Effector memory CD8-positive, alpha-beta T cell (primary cell): ENCODE measurements around the gene PLA2G4A.

Experiments
- ATAC-seq: fragments of 150-1000 bp; cut with Tn5 transposase; replicated peaks from 2 replicates; pipeline ENCODE4 v1.10.0; 2021; ENCODE audit warnings: mild to moderate bottlenecking, moderate library complexity
- DNase-seq, 3 experiments: peaks; one replicate each; pipeline ENCODE4 v3.0.0; 2021
- H3K27ac Mint-ChIP-seq, 2 donors: one replicate each; pipeline ENCODE4 v1.8.0; 2022; ENCODE audit warnings: mild to moderate bottlenecking in 2 of 2, mixed read lengths in 2 of 2, moderate library complexity in 2 of 2
- H3K27me3 Mint-ChIP-seq, 2 donors: one replicate each; pipeline ENCODE4 v1.8.0; 2022; ENCODE audit warnings: mixed read lengths in 2 of 2
- H3K36me3 Mint-ChIP-seq: one replicate; pipeline ENCODE4 v1.8.0; 2022; ENCODE audit warnings: mild to moderate bottlenecking, moderate library complexity, mixed read lengths; ENCODE audit not compliant: insufficient read depth
- H3K4me1 Mint-ChIP-seq, 2 donors: one replicate each; pipeline ENCODE4 v1.8.0; 2022; ENCODE audit warnings: low read depth in 2 of 2, mixed read lengths in 2 of 2
- H3K4me3 Mint-ChIP-seq, 2 donors: one replicate each; pipeline ENCODE4 v1.8.0; 2022; ENCODE audit warnings: mild to moderate bottlenecking in 2 of 2, mixed read lengths in 2 of 2, moderate library complexity in 2 of 2
- H3K9me3 Mint-ChIP-seq, 2 donors: one replicate each; pipeline ENCODE4 v1.8.0; 2022; ENCODE audit warnings: mixed read lengths in 2 of 2

The PLA2G4A gene

GRCh38 chr1:186869526-186870228 is 40.9 kb downstream of the PLA2G4A start:
- DNase-seq (no peak), ATAC-seq (no peak)
- no peaks in the 10 kb centered on the region for H3K27me3 Mint-ChIP-seq
- H3K9me3 Mint-ChIP-seq = peaks cover 0 to 8% of the 10 kb centered on the region in 2 donors
- no peak overlapping the region for H3K4me3 Mint-ChIP-seq
- no peaks in the 10 kb centered on the region for H3K4me1 Mint-ChIP-seq
- H3K36me3 Mint-ChIP-seq = no peaks in the 10 kb centered on the region
- H3K27ac Mint-ChIP-seq = no peak overlapping the region

GRCh38 chr1:186871784-186872183 is 43.0 kb downstream of the PLA2G4A start:
- no peak overlapping the region for H3K4me3 Mint-ChIP-seq
- peaks cover 0 to 8% of the 10 kb centered on the region in 2 donors for H3K9me3 Mint-ChIP-seq
- H3K4me1 Mint-ChIP-seq = no peaks in the 10 kb centered on the region
- no peaks in the 10 kb centered on the region for H3K27me3 Mint-ChIP-seq
- ATAC-seq (no peak), DNase-seq (no peak)
- no peak overlapping the region for H3K27ac Mint-ChIP-seq
- no peaks in the 10 kb centered on the region for H3K36me3 Mint-ChIP-seq

GRCh38 chr1:186872291-186872690 is 43.5 kb downstream of the PLA2G4A start:
- Mint-ChIP-seq H3K9me3 (peaks cover 0 to 8% of the 10 kb centered on the region in 2 donors), H3K27ac (no peak overlapping the region), H3K36me3 (no peaks in the 10 kb centered on the region), H3K27me3 (no peaks in the 10 kb centered on the region), H3K4me1 (no peaks in the 10 kb centered on the region), H3K4me3 (no peak overlapping the region)
- DNase-seq (no peak), ATAC-seq (no peak)

GRCh38 chr1:186873687-186874086 is 44.9 kb downstream of the PLA2G4A start:
- Mint-ChIP-seq H3K4me3 (no peak overlapping the region), H3K27me3 (no peaks in the 10 kb centered on the region), H3K4me1 (no peaks in the 10 kb centered on the region), H3K36me3 (no peaks in the 10 kb centered on the region), H3K27ac (no peak overlapping the region), H3K9me3 (peaks cover 0 to 8% of the 10 kb centered on the region in 2 donors)
- ATAC-seq (no peak), DNase-seq (no peak)

- no peak for DNase-seq
- no peak for ATAC-seq
Observed at GRCh38 chr1:186875896-186876835, 47.4 kb downstream of the PLA2G4A start.

GRCh38 chr1:186878356-186878755 is 49.6 kb downstream of the PLA2G4A start:
- peaks cover 0 to 1% of the 10 kb centered on the region in 2 donors for H3K9me3 Mint-ChIP-seq
- H3K4me1 Mint-ChIP-seq = no peaks in the 10 kb centered on the region
- H3K36me3 Mint-ChIP-seq = no peaks in the 10 kb centered on the region
- H3K4me3 Mint-ChIP-seq = no peak overlapping the region
- no peak for ATAC-seq
- DNase-seq = no peak
- H3K27me3 Mint-ChIP-seq = no peaks in the 10 kb centered on the region
- no peak overlapping the region for H3K27ac Mint-ChIP-seq

More at GRCh38 chr1:186875896-186876835, 47.4 kb downstream of the PLA2G4A start:
- H3K9me3 Mint-ChIP-seq = peaks cover 0 to 7% of the 10 kb centered on the region in 2 donors
- no peaks in the 10 kb centered on the region for H3K4me1 Mint-ChIP-seq
- no peaks in the 10 kb centered on the region for H3K36me3 Mint-ChIP-seq
- no peaks in the 10 kb centered on the region for H3K27me3 Mint-ChIP-seq
- no peak overlapping the region for H3K4me3 Mint-ChIP-seq
- no peak overlapping the region for H3K27ac Mint-ChIP-seq

- Mint-ChIP-seq H3K4me1 (no peaks in the 10 kb centered on the region), H3K36me3 (no peaks in the 10 kb centered on the region), H3K27ac (no peak overlapping the region), H3K27me3 (no peaks in the 10 kb centered on the region), H3K4me3 (no peak overlapping the region), H3K9me3 (peaks cover 0 to 18% of the 10 kb centered on the region in 2 donors)
- ATAC-seq (no peak), DNase-seq (no peak)
Observed at GRCh38 chr1:186880982-186881381, 52.2 kb downstream of the PLA2G4A start.

- Mint-ChIP-seq H3K4me1 (no peaks in the 10 kb centered on the region), H3K27me3 (no peaks in the 10 kb centered on the region), H3K27ac (no peak overlapping the region), H3K4me3 (no peak overlapping the region), H3K9me3 (peaks cover 0 to 18% of the 10 kb centered on the region in 2 donors), H3K36me3 (no peaks in the 10 kb centered on the region)
- ATAC-seq = no peak
- no peak for DNase-seq
Observed at GRCh38 chr1:186882372-186883134, 53.8 kb downstream of the PLA2G4A start.

GRCh38 chr1:186884251-186884650 is 55.5 kb downstream of the PLA2G4A start:
- H3K36me3 Mint-ChIP-seq = no peaks in the 10 kb centered on the region
- no peak for ATAC-seq
- DNase-seq = no peak
- no peaks in the 10 kb centered on the region for H3K27me3 Mint-ChIP-seq
- no peaks in the 10 kb centered on the region for H3K4me1 Mint-ChIP-seq
- H3K9me3 Mint-ChIP-seq = peaks cover 0 to 18% of the 10 kb centered on the region in 2 donors
- H3K27ac Mint-ChIP-seq = no peak overlapping the region
- H3K4me3 Mint-ChIP-seq = no peak overlapping the region

- ATAC-seq = no peak
- DNase-seq = no peak
- no peaks in the 10 kb centered on the region for H3K36me3 Mint-ChIP-seq
Observed at GRCh38 chr1:186887203-186887602, 58.5 kb downstream of the PLA2G4A start.

GRCh38 chr1:186888367-186888766 is 59.6 kb downstream of the PLA2G4A start:
- H3K4me1 Mint-ChIP-seq = no peaks in the 10 kb centered on the region
- H3K27ac Mint-ChIP-seq = no peak overlapping the region
- DNase-seq (no peak), ATAC-seq (no peak)
- peaks cover 2 to 17% of the 10 kb centered on the region in 2 donors for H3K9me3 Mint-ChIP-seq
- no peak overlapping the region for H3K4me3 Mint-ChIP-seq
- no peaks in the 10 kb centered on the region for H3K36me3 Mint-ChIP-seq
- no peaks in the 10 kb centered on the region for H3K27me3 Mint-ChIP-seq

More at GRCh38 chr1:186887203-186887602, 58.5 kb downstream of the PLA2G4A start:
- Mint-ChIP-seq H3K27me3 (no peaks in the 10 kb centered on the region), H3K9me3 (peaks cover 2 to 18% of the 10 kb centered on the region in 2 donors), H3K4me1 (no peaks in the 10 kb centered on the region), H3K27ac (no peak overlapping the region), H3K4me3 (no peak overlapping the region)

- no peaks in the 10 kb centered on the region for H3K36me3 Mint-ChIP-seq
- DNase-seq = no peak
- no peaks in the 10 kb centered on the region for H3K4me1 Mint-ChIP-seq
Observed at GRCh38 chr1:186892936-186893335, 64.2 kb downstream of the PLA2G4A start.

GRCh38 chr1:186894415-186894814 is 65.7 kb downstream of the PLA2G4A start:
- no peak for DNase-seq
- Mint-ChIP-seq H3K4me3 (no peak overlapping the region), H3K27ac (no peak overlapping the region), H3K9me3 (peaks cover 7 to 9% of the 10 kb centered on the region in 2 donors), H3K36me3 (no peaks in the 10 kb centered on the region), H3K4me1 (no peaks in the 10 kb centered on the region), H3K27me3 (no peaks in the 10 kb centered on the region)
- ATAC-seq = no peak

More at GRCh38 chr1:186892936-186893335, 64.2 kb downstream of the PLA2G4A start:
- no peaks in the 10 kb centered on the region for H3K27me3 Mint-ChIP-seq
- no peak for ATAC-seq
- H3K9me3 Mint-ChIP-seq = peaks cover 0 to 5% of the 10 kb centered on the region in 2 donors
- no peak overlapping the region for H3K27ac Mint-ChIP-seq
- no peak overlapping the region for H3K4me3 Mint-ChIP-seq
